ENCODE results near the gene FMNL2. TPM values are rescaled to one million over a fixed set of nuclear protein-coding genes. Genes with fewer than 3 reads are reported as not detected.
"Not testable (repeated sequence)": the region's sequence is repeated elsewhere in the genome, so short reads cannot be mapped to it uniquely, and the experiment has no call there.

Gene FMNL2
- total RNA-seq, 1 experiment from 2014 or later = 98.0 TPM

- peak; percentile 16 for DNase-seq (ENCODE audit: extremely low read depth, low read depth)
Measured at GRCh38 chr2:152369176-152369860, 34.3 kb downstream of the FMNL2 start.

DNA sequence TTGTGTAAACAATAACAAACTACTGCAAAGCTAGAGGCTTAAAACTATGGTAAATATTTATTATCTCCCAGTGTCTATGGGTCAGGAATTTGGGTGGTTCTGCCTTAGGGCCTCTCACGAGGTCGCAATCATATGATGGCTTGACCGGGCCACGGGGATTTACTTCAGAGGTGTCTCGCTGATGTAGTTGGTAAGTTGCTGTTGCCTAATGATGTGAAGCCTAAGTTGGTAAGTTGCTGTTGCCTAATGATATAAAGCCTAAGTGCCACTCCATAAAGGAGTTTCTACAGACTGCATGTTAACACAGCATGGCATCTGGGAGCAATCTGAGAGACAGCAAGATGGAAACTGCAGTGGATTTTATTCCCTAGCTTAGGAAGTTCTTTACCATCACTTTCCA is 35.8 kb downstream of the FMNL2 start:
- DNase-seq (ENCODE audit: extremely low read depth, low read depth) = peak; percentile 82

DNA sequence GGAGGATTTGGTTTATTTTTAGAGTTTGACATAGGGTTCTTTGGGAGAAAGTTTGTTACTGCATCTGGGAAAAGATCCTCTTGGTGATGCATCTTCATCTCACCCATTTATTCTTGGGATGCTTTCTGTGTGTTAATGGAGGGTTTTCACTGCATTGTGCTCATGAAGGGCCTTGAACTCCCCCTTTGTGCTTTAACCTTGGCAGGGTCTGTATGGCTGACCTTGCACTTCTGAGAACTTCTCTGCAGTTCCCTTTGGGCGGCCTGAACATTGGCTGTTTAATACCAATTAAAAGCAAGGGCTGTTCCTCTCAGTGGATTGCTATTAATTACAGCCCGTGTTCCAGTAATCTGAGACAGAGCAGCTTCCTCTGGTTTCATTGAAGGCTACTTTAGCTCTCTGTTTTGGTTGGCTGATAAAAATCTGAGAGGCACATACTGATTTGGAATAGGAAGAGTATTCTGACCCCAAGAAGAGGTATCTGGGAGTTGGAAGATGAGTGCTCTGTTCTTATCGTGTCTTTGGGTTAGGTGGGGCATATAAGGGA is 37.5 kb downstream of the FMNL2 start:
- no peak for DNase-seq (ENCODE audit: extremely low read depth, low read depth)

DNA sequence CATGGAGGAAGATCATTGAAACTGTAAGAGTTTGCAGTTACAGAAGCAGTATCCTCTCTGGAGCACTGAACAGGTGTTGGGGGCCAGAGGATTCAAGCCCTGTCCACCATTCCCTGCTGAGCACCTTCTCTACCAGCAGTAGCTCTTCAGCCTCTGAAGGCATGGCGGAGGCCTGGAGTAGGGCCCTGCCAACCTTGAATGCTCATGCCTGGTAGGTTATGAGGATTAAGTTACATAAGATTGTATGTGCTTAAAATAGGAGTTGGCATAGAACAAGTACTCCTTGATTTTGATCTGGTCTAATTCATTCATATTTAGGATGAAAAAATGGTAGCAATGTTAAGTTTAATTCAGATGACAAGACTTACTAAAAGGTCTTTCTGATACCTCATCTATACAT is 40.2 kb downstream of the FMNL2 start:
- DNase-seq (ENCODE audit: extremely low read depth, low read depth) = no peak

DNA sequence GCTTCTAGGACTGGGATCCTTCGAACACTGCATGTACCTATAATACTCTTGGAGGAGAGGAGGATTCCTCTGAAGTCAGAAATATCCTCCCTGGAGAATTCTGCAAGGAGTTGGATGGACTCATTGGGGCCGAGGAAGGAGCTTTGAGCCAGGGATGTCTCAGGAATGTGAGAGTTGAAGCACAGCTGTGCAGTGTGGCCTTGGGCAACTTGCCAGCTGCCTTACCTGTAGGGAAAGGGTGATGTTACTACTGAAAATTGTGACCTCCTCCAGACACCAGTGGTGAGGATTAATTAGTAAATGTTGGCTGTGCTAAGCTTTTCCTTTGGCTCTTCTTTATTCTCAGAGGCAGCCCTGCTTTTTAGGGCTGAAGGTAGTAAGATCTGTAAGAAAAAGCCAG is 41.4 kb downstream of the FMNL2 start:
- no peak for DNase-seq (ENCODE audit: extremely low read depth, low read depth)

DNA sequence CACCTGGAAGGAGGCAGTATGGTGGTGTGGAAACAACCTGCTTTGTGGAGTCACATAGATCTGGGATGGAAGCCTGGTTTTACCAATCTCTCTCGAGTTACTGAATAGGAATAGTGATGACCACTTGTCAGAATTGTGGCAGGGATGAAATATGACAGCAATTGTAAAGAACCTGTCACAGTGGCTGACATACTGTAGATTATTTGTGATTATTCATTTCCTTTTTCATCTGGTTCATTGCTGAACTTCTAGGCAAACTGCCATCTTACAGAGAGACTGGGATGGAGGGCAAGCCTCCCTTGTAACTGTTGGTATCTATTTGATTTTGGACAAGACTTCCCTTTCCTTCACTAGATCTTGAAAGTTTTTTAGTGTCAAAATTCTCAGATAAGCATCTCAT is 42.0 kb downstream of the FMNL2 start:
- no peak for DNase-seq (ENCODE audit: extremely low read depth, low read depth)

DNA sequence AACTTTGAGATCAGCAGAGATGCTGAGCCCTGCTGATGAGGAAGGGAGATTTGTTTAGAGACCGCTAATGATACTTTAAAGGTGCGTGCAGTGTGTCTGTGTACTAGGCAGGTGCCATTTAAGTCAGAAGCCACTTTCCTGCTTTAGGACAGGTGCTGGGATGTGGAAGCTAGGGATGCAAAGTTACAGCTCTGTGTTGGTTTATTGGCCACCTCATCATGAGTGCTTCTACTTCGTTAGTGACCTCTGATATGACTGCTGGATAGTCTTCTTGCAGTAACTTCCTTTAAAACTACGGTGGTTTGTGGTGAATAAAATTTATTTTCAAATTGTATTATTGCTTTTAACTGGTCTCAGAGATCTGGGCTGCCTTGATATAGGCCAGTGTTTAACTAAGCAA is 44.1 kb downstream of the FMNL2 start:
- DNase-seq (ENCODE audit: extremely low read depth, low read depth) = no peak

DNA sequence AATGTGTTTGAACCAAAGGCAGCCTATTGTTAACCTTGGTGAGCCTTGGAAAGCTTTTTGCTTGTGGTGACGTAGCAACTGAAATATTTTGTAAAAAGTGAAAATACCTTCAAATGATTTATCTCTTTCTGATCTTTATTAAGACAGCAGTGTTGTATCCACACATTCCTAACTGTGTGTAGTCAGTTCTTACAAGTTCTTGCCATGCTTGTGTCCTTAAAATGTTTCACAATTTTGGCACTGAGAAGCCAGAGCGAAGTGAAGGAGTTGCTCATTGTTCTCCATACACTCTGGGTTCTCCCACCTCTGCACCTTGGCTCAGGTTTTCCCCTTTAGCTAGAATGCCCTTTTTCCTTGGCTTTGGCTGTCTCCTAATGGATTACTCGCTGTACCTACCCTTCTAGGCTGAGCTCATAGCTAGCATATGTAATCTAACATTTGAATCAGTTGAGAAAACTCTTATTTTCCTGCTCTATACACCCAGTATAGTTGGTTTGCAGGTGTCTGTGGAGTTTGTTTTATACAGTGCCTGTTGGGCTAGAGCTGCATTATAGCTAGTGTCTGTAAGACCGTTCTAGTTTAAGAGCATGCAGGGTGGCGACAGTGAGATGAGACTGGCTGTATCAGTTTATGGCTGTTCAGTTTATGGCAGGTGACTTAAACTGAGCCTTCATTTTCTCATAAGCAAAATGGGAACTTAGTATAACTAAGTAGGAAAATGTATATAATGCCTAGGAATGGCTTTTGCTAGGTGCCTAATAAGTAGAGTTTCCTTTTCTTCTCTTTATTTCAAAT is 45.5 kb downstream of the FMNL2 start:
- no peak for DNase-seq (ENCODE audit: extremely low read depth, low read depth)

- no peak for DNase-seq (ENCODE audit: extremely low read depth, low read depth)
Measured at GRCh38 chr2:152383702-152384101, 48.7 kb downstream of the FMNL2 start.

DNA sequence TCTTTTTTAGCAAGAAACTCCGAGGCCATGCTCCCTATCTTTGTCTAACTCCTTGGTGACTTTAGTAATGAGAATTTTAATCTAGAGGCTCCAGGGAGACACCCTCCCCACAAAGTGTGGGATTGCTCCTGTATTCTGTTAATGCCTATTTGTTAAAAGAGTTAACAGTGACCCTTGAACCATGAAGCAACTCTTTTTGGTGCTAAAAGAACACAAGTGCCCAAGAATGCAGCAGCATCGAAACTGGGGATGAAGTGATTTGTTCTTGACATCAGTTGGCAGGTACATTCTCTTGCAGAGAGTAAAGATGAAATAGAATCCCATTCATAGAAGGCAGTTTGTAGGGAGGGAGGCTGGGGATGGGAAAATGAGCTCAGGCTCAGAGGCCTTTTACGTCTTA is 50.0 kb downstream of the FMNL2 start:
- DNase-seq (ENCODE audit: extremely low read depth, low read depth) = no peak

DNA sequence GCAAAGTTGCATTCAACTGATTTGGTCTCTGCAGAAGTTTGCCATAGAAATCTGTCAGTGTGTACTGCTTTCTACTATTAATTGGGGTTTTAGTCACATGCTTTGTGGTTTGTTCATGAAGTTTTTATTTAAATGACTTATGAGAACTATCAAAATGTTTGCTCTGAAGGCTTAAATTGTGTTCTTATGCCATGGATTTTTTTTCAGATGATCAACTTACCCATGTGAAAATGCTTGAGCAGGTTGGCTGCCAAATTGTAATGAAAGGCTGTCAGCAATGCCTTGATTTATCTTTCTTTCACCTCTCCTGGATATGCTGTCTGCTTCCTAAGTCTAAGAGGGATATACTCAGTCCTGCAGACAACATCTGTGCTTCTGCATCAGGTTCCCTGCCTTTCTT is 50.7 kb downstream of the FMNL2 start:
- DNase-seq (ENCODE audit: extremely low read depth, low read depth) = no peak

- DNase-seq (ENCODE audit: extremely low read depth, low read depth) = no peak
Measured at GRCh38 chr2:152386266-152386665, 51.3 kb downstream of the FMNL2 start.

DNA sequence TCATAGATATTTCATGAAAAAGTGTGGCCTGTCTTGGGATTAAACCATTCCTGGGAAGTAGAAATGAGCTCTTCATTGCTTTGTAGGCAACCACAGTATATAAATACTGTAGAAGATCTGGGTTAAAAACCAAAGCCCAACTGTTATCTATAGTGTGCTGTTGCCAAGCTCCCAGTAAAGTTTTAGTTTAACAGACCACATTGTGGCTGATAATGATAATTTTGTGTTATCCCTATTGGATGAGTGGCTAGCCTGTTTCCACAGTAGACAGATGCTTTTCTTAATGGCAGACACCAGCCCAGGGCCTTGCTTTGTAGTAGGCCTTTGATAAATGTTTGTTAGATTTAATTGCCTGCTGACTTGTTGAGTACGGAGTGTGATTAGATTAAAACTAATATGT is 52.1 kb downstream of the FMNL2 start:
- DNase-seq (ENCODE audit: extremely low read depth, low read depth) = no peak

- not testable (repeated sequence) for DNase-seq (ENCODE audit: extremely low read depth, low read depth)
Measured at GRCh38 chr2:152388269-152388668, 53.3 kb downstream of the FMNL2 start.

DNA sequence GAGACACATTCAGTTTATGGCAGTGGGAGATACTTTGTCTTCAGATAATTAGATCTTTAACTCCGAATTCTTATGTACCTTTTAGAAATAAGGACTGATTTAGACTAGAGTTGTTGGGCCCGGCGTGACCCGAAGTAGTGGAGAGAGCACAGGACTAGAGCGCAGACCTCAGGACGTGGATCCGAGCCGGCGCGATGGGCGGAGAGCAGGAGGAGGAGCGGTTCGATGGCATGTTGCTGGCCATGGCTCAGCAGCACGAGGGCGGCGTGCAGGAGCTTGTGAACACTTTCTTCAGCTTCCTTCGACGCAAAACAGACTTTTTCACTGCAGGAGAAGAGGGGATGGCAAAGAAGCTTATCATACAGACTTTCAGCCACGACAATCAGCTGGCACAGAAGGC is 54.5 kb downstream of the FMNL2 start:
- DNase-seq (ENCODE audit: extremely low read depth, low read depth) = no peak

DNA sequence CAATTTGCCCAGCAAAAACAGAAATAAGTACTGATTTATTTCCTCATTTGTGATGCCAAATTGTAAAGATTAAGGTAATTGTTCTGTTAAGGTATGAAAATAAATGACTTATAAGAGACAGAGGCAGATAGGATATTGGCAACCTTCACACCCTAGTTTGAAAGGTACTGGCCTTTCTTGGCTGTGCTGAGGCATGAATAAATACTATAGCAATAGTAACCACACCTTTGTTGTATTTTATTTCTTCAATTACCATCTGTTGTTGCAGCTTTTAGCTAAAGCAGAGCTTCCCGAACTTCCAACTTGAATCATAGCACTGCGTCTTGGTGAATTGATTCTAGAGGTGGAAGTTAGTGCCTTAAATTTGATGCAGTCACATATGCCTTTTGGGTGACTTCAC is 55.9 kb downstream of the FMNL2 start:
- no peak for DNase-seq (ENCODE audit: extremely low read depth, low read depth)

DNA sequence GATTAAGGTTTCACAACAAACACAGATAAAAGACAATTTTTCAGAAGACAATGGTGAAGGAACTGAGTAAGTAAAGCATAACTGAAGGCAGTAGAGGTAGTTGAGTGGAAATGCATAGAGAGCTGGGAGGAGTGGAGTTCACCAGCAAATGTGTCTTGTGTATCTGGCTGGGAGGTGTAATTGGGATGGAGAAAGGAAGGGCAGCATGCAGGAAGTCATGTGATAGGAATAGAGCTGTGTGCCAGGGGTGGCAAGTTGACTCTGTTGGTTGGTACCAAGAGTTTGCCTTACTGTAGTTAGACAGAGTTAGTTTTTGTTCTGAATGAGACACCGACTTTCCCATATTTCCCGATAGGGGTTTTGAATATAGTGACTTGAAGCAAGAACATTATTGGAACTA is 56.3 kb downstream of the FMNL2 start:
- no peak for DNase-seq (ENCODE audit: extremely low read depth, low read depth)

DNA sequence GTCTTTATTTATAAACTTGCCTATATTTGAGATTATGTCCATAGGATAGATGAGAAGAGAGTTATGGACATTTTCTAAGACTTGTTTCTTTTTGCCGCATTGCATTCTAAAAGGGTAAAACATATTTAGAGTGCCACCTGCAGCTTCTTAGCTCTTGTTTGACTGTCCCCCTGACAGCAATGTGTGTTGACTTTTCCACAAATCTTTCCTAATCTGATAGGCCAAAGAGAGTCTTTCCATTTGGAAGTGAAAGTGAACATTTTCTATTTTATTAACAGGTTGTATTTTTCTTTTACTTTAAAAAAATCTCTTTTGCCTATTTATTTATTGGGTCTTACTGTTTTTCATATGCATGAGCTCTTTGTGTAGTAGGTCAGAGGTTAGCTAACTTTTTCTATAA is 58.4 kb downstream of the FMNL2 start:
- no peak for DNase-seq (ENCODE audit: extremely low read depth, low read depth)

DNA sequence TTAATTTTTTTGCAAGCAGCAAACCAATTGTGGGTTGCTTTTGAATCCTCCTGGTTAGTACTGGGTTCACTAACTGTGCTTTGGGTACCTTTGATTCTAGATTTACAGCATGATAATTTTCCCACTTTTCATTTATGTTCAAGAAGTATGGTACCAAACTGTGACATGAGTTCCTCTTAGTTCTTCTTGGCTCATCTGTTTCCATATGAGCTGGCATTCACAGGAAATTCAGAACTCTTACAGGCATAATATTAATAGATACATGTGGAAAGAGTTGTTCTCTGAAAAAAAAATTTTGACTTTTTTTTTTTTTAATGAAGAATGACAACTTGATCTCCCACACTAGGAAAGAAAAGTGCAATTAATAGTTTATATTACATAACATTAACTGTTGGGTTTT is 59.4 kb downstream of the FMNL2 start:
- no peak for DNase-seq (ENCODE audit: extremely low read depth, low read depth)

DNA sequence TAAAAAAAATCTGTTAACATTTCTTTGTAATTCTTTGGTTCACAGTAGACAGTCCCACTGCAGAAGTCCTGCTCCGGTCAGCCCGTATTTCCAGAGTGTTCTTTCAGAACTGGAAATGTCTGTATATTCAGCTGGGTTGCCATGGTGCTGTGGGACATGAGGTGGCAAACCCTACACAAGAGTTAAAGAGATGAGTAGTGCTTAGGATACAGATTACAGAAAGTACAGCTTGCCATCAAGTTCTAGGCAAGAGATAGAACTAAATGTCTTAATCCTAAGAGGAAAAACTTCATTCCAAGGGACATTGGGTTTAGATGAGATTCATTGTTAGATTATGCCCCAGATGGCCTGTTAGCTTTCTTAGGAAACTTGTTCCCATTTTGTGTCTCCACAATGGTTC is 60.1 kb downstream of the FMNL2 start:
- no peak for DNase-seq (ENCODE audit: extremely low read depth, low read depth)

DNA sequence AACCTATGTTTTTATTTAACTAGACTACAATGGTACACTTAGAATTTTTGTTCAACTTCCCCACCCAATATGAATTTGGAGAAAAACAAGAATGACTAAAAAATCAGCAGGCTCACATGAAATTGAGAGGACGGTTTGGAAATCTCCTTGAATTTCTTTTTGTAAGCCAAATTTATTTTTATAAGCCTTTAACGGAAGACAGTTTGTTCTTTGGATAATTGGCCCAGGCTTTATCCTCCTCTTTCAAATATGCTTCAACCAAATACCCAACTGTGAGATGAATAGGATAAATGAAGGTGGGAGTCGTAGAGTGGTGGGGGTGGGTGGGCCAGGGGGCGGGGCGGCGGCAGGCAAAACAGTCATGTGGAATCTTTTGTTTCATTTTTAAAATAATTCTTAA is 60.6 kb downstream of the FMNL2 start:
- DNase-seq (ENCODE audit: extremely low read depth, low read depth) = no peak

GRCh38 chr2:152396051-152396511 is 61.1 kb downstream of the FMNL2 start:
- DNase-seq (ENCODE audit: extremely low read depth, low read depth) = no peak

Measured in NCI-H460 (cell line).